Effector CD8-positive, alpha-beta T cell (primary cell): Measurements from ENCODE around the gene TNFRSF19.

Source experiments
- DNase-seq: peaks from one replicate; lab custom pipeline; 2025; lab: John Stamatoyannopoulos, UW

TNFRSF19 gene

GRCh38 chr13:23722726-23723453, 152.7 kb downstream of the TNFRSF19 start:
- no peak for DNase-seq

GRCh38 chr13:23723471-23723870, 153.3 kb downstream of the TNFRSF19 start:
- no peak for DNase-seq

GRCh38 chr13:23724196-23724970, 154.2 kb downstream of the TNFRSF19 start:
- no peak for DNase-seq
